Stimulated activated CD4-positive, alpha-beta T cell treated with anti-CD3 and anti-CD28 coated beads, Interleukin-1b, Interleukin-23, amount 100 ng/mL, for 48 hours (primary cell): ENCODE measurements around the gene ELANE.
"Not testable (repeated sequence)": the region's sequence is repeated elsewhere in the genome, so short reads cannot be mapped to it uniquely, and the experiment has no call there.

Source experiments
- DNase-seq: peaks from one replicate; pipeline ENCODE4 v3.0.0-alpha.2; 2020

The ELANE gene

DNA sequence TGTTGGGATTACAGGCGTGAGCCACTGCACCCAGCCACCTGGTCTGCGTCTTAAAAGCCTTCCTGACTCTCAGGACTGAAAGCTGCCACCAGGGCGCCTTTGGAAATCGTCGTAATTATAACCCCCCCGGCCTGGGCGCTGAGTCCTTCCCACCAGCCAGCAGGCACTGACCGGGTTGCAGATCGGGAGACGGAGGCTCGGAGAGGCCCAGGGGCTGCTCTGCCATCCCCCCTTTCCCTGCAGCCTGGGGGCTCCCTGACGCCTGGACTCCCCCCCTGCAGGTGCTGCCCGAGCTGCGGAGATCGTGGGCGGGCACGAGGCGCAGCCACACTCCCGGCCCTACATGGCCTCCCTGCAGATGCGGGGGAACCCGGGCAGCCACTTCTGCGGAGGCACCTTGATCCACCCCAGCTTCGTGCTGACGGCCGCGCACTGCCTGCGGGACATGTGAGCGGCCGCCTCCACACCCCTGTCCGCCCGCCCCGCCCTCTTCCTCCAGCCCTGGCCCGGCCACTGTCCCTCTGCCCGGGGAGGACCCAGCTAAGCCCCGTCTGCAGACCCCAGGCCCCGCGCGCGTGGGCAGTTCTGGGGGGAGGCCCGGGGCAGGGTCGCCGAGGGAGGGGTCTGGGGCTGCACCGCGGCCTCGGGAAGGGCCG is 8.8 kb upstream of the ELANE start:
- DNase-seq, result no peak

DNA sequence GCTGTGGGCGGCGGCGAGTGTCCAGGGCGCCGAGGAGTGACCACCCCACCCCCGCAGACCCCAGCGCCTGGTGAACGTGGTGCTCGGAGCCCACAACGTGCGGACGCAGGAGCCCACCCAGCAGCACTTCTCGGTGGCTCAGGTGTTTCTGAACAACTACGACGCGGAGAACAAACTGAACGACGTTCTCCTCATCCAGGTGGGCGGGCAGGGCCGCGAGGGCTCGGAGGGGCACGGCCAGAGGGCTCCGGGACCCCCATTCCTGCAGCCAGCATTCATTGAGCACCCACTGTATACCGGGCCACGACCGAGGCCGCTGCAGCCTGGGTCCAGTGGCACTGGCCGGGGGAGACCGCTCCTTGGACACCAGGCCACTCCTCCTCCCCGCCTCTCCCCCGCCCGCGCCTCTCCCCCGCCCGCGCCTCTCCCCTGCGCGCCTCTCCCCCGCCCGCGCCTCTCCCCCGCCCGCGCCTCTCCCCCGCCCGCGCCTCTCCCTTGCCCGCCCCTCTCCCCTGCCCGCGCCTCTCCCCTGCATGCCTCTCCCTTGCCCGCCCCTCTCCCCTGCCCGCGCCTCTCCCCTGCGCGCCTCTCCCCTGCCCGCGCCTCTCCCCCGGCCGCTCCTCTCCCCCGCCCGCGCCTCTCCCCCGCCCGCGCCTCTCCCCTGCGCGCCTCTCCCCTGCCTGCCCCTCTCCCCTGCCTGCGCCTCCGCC is 8.1 kb upstream of the ELANE start:
- no peak for DNase-seq

DNA sequence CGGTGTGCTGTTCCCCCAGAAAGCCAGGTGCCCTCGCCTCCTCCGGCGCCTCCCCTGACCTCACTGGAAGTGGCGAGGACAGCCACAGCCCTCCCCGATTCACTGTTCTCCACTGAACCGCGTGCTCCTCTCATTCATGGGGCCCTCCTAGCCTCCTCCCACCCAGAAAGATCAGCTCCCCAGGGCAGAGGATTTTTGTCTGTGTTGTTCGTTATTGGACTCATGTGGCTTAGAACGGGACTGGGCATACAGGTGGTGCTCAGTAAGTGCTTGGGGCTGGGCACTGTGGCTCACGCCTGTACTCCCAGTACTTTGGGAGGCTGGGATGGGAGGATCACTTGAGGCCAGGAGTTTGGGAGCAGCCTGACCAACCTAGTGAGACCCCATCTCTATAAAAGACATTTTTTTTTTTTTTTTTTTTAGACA is 7.5 kb upstream of the ELANE start:
- no peak for DNase-seq

DNA sequence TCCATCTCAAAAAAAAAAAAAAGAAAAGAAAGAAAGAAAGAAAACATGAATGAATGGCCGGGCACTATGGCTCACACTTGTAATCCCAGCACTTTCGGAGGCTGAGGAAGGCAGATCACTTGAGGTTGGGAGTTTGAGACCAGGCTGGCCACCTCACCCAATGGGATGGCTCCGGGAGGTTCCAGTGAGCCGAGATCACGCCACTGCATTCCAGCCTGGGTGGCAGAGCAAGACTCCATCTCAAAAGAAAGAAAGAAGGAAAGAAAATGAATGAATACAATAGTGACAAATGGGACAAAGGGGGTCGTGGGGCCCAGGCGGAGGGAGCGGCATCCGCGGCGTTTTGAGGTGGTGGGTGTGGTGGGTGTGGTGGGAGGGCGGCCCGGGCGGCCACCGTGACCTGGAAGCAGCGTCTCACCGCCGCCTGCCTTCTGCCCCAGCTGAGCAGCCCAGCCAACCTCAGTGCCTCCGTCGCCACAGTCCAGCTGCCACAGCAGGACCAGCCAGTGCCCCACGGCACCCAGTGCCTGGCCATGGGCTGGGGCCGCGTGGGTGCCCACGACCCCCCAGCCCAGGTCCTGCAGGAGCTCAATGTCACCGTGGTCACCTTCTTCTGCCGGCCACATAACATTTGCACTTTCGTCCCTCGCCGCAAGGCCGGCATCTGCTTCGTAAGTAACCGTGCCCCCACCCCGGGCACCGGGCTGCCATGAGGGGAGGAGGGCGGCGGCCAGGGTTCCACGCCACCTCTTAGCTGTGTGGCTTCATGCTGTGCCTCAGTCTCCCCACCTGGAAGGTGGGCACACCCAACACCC is 6.2 kb upstream of the ELANE start:
- DNase-seq, result no peak

DNA sequence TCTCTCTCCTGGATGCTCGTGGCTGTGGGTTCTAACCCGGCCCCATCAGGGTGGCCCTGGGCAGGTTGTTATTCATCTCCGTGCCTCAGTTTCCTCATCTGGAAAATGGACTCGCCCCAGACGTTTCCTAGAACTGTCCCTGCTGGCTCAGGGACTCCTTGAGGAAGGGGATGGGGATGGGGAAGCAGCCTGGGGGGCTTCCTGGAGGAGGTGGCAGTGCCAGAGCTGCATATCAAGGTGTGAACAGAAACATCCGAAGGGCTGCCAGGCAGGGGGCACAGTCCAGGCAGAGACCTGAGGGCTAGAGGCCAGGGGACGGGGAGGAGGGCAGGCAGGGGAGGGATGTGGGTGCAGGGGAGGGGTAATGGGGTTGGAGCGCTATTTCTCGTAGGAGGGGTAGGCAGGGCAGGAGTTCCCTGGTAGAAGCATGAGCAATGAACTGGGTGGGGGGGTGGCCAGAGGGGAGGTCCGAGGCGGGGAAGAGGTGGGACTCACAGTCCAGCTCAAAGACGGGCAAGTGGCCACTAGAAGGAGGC is 3.6 kb upstream of the ELANE start:
- no peak for DNase-seq

DNA sequence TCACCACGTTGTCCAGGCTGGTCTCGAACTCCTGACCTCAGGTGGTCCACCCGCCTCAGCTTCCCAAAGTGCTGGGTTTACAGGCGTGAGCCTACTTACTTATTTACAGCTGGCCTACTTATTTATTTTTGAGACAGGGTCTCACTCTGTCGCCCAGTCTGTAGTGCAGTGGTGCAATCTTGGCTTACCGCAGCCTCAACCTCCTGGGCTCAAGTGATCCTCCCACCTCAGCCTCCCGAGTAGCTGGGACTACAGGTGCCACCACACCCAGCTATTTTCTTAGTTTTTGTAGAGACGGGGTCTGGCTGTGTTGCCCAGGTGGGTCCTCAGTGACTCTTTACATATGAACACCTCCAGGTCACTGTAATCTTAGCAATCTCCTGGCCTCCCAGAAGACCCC is 2.9 kb upstream of the ELANE start:
- not testable (repeated sequence) for DNase-seq

DNA sequence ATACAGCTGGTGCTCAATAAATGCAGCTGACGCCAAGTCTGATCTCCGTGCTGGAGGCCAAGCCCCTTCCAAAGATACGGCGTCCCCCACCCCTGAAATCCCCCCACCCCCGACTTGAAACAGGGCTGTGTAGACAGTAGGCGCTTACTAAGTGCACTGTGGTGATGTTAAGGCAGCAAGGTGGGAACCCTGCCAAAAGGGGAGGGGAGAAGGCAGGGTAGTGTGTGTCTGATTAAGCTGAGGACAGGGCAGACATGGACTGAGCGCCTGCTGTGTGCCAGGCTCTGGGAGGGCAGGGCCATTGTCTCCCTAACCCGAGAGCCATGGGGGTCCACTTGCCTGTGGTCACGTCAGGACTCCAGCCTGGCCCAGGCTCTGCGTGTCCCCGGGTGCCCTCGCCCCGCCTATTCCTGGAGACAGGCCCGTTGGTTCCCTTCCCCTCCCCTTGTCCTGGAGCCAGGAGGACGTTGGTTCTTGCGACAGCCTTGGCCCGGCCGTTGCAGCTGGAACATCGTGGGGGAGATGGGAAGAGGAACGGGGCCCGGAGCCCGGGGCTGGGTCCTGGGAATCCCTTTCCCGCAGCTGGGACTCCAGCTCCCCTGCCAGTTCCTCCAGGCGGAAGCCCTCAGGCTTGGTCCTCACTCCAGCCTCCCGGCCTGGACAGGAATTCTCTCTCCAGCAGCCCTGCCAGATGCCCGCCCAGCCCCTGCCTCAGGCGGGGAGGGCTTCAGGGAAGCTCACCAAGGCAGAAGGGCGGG is 1.7 kb upstream of the ELANE start:
- no peak for DNase-seq

DNA sequence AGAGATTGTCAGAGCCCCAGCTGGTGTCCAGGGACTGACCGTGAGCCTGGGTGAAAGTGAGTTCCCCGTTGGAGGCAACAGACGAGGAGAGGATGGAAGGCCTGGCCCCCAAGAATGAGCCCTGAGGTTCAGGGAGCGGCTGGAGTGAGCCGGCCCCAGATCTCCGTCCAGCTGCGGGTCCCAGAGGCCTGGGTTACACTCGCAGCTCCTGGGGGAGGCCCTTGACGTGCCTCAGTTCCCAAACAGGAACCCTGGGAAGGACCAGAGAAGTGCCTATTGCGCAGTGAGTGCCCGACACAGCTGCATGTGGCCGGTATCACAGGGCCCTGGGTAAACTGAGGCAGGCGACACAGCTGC is 1.1 kb upstream of the ELANE start:
- no peak for DNase-seq

DNA sequence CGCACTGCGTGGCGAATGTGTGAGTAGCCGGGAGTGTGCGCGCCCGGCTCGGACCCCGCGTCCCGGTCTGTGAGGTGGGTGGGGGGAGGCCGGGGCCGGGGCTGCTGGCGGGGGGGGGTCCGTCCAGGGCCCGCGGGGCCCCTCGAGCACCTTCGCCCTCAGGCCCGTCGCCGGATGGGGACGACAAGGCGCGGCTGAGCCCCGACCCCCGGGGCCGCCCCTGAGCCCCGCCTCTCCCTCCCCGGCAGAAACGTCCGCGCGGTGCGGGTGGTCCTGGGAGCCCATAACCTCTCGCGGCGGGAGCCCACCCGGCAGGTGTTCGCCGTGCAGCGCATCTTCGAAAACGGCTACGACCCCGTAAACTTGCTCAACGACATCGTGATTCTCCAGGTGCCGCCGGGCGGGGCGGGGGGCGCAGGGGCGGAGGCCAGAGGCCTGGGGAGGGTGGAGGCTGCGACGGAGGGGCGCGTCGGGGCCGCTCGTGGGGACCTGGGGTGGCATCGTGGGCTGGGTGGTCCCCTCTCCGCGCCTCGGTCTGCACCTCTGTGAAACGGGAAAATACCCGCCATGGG is 997 bp downstream of the ELANE start:
- DNase-seq, result no peak

DNA sequence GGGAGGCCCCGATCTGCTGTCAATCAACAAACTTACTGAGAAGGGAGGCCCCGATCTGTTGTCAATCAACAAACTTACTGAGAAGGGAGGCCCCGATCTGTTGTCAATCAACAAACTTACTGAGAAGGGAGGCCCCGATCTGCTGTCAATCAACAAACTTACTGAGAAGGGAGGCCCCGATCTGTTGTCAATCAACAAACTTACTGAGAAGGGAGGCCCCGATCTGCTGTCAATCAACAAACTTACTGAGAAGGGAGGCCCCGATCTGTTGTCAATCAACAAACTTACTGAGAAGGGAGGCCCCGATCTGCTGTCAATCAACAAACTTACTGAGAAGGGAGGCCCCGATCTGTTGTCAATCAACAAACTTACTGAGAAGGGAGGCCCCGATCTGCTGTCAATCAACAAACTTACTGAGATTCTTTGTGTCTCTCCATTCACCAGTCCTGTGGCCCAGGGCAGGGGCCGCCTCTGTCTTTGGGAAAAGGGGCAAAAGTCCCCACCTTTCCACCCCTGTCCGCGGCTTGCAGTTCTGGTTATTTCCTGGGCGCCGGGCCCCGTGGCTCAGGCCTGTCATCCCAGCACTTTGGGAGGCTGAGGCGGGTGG is 1.6 kb downstream of the ELANE start:
- DNase-seq, result not testable (repeated sequence)

DNA sequence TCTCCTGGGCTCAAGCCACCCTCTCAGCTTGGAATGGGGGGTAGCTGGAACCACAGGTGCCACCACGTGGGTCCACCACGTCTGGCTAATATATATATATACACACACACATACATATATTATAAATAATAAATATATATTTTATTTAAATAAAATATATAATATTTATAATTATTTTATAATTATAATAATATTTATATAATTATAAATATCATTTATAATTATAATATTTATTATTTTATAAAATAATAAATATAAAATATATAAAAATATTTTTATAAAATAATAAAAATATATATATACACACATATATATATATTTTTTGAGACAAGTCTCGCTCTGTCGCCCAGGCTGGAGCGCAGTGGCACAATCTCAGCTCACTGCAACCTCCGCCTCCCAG is 2.4 kb downstream of the ELANE start:
- DNase-seq, result no peak

DNA sequence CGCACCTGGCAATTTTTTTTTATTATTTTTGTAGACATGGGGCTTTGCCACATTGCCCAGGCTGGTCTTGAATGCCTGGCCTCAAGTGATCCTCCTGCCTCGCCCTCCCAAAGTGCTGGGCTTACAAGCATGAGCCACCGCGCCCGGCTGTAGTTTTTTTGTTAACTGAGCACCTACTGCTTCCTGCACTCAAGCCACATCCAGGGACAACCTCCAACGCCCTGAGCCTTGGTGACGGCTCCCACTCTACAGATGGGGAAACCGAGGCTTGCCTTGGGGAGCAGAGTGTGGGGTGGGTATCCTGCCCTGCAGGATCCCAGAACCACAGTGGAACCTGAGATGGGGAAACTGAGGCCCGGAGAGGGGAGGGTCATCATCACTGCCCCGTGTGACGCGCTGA is 3.0 kb downstream of the ELANE start:
- no peak for DNase-seq

DNA sequence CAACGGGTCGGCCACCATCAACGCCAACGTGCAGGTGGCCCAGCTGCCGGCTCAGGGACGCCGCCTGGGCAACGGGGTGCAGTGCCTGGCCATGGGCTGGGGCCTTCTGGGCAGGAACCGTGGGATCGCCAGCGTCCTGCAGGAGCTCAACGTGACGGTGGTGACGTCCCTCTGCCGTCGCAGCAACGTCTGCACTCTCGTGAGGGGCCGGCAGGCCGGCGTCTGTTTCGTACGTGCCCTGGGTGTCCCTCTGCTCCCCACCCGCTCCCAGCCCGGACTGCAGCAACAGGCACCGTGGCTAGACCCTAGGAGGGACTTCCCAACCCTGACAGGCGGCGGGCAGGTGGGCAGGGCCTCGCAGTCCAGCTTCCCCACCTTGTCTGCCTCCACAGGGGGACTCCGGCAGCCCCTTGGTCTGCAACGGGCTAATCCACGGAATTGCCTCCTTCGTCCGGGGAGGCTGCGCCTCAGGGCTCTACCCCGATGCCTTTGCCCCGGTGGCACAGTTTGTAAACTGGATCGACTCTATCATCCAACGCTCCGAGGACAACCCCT is 3.5 kb downstream of the ELANE start:
- no peak for DNase-seq

DNA sequence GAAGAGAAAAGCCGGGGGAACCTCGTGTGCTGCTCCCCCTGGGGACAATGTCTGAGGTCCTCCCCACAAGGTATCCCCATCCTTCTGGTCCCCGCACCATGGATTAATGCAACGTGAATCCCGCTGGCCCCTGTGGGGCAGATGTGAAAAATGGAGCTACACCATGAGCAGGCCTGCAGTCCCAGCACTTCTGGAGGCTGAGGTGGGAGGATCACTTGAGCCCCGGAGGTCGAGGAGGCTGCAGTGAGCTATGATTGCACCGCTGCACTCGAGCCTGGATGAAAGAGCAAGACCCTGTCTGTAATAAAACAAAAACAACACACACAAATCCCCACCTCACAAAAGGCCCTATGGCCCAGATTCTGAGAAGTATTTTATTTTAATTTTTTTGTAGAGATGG is 6.2 kb downstream of the ELANE start:
- no peak for DNase-seq

DNA sequence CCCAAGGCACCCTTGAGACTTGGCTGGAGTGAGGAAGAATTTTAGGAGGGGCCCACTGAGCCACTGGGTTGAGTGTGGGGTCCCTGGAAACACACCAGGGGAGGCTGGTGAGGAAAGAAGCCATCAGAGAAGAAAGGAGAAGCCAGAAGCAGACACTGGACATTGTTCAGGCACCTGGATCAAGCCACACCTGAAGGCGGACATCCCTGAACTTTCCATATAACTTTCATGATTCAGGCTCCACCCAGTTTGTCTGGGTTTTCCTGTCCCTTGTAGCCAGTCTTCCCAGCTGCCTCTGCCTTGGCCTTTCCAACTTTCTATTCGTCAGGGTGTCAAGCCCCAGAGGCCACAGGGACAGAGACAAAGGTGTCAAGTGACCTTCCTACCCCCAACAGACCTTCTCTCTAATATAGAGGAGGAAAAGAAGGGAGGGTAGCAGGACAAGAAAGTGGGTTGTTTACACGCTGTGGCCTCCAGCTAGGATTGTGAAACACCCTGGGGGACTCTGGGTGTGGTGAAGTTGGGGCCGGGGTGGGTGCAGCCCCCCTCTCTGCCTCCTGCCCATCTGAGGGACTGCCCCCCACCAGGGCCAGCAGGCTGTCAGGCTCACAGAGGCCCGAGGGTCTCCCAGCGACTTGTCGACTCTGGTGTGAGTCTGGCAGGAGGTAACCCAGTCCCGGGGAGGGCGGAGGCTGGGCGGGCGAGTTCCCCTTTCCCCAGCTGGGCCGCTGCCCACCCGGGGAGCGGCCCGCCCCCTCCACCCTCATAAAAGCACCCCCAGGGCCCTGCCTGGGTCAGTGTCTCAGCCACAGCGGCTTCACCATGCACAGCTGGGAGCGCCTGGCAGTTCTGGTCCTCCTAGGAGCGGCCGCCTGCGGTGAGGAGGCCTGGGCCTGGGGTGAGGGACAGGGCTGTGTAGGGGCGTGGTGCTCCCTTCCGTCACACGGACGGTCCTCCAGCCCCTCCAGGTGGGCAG is 7.1 kb downstream of the ELANE start, which contains the start of gene CFD:
TSS of gene CFD (plus strand) at position 797 of the 976 bp plus-strand sequence. CDS start at position 823, 26 bp downstream.
- DNase-seq, result no peak

DNA sequence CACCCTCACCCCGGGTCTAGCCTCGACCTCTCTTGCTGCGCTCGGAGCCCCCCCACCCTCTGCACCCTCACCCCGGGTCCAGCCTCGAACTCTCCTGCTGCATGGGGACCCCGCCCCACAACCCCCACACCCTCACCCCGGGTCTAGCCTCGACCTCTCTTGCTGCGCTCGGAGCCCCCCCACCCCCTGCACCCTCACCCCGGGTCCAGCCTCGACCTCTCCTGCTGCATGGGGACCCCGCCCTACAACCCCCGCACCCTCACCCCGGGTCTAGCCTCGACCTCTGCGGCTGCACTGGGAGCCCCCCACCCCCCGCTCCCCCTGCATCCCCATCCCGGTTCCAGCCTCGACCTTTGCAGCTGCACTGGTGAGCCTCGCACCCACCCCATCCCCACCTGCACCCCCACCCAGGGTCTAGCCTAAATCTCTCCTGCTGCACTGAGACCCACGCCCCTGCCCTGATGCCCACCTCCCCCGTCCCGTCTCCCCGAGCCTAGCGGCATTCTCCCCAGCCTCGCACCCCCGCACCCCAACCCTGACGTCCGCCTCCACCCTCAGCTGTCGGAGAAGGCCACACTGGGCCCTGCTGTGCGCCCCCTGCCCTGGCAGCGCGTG is 9.1 kb downstream of the ELANE start:
- no peak for DNase-seq

DNA sequence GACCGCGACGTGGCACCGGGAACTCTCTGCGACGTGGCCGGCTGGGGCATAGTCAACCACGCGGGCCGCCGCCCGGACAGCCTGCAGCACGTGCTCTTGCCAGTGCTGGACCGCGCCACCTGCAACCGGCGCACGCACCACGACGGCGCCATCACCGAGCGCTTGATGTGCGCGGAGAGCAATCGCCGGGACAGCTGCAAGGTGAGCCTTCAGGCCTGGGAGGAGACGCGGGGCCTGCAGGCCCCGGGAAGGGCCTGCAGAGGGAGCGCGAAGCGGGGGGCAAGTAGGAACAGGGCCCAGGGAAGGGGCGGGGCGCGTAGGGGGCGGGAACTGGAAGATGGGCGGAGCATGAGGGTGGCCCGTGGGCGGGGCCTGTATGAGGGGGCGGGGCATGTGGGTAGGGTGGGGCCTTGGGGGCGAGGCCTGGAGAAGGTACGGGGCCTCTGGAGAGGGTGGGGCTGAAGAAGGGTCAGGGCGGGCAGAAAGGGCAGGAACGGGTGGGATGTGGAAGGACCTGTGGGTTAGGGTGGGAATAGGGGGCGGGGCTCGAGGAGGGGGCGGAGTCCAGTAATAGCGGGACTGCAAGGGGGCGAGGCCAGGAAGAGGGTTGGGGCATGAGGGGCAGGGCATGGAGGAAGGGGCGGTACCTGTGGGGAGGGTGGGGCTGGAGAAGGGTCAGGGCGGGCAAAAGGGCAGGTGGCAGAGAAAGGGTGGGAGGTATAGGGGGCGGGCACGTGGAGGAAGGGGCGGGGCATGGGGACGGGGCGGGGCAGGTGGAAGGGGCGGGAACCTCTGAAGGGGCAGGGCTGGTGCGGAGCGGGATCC is 9.9 kb downstream of the ELANE start:
- peak; percentile 84 for DNase-seq

DNA sequence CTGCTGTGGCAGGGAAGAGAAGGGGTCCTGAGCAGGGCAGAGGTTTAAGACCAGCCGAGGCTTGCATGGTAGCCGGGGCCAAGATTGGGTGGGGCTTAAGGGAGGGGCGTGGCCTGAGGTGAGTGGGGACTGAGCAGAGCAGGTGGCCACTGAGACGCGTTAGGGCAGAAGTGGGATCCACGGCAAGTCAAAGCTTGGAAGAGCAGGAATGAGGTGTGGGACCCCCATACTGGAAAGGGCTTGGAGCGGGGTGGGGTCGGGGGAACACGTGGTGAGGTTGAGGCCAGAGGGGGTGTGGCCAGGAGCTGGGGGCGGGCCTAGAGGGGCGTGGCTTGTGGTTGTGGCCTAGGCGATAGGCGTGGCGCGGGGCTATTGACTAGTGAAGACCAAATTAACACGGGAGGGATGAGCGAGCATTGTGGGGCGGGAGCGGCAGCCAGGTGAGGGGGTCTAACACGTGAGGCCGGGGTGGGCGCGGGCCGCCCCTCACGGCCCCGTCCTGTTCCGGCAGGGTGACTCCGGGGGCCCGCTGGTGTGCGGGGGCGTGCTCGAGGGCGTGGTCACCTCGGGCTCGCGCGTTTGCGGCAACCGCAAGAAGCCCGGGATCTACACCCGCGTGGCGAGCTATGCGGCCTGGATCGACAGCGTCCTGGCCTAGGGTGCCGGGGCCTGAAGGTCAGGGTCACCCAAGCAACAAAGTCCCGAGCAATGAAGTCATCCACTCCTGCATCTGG is 10.6 kb downstream of the ELANE start:
- DNase-seq, result peak; percentile 85

DNA sequence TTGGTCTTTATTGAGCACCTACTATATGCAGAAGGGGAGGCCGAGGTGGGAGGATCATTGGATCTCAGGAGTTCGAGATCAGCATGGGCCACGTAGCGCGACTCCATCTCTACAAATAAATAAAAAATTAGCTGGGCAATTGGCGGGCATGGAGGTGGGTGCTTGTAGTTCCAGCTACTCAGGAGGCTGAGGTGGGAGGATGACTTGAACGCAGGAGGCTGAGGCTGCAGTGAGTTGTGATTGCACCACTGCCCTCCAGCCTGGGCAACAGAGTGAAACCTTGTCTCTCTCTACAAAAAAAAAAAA is 11.2 kb downstream of the ELANE start:
- DNase-seq, result no peak
